CD1c-positive myeloid dendritic cell (primary cell): ENCODE results near the gene RAD1.

Experiments used
- DNase-seq: peaks from one replicate; pipeline ENCODE4 v3.0.0-alpha.2; 2016; ENCODE audit errors: extremely low spot score

The RAD1 gene

DNA sequence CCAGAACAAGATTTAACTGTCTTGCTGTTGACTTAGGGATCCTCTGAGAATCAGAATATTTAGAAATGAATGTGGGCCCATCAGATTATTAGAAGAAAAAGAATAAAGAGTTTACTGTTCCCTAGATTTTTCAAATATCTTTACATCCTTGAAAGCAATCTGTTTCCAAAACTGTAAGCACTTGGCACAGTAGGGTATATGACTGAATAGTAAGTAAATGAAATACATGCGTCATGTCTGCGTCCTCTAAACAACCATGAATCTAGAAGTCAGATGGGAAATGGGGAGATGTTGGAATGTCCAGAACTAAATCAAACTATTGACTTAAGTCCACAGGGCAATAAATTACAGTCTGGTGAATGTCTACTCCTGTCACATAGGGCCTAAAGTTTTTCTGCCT lies 50.2 kb downstream of the RAD1 start:
- no peak for DNase-seq

DNA sequence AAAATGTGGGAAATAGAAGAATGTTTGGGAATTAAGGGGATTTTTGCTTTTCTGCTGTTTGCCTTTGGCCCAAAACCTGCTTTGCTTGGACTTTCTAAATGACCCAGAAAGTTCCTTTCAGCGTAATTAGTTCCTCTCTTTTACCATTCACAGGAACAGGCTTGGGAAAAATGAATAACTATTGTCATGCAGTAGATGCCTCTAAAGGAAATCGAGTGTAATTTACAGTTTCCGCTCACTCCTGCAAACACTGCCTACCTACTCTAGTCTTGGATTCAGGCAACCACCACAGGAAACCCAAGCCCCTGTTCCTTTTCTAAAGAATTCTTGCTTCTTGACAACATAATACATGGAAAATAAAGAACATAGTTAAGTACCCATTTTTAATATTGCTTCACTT lies 51.4 kb downstream of the RAD1 start:
- no peak for DNase-seq

DNA sequence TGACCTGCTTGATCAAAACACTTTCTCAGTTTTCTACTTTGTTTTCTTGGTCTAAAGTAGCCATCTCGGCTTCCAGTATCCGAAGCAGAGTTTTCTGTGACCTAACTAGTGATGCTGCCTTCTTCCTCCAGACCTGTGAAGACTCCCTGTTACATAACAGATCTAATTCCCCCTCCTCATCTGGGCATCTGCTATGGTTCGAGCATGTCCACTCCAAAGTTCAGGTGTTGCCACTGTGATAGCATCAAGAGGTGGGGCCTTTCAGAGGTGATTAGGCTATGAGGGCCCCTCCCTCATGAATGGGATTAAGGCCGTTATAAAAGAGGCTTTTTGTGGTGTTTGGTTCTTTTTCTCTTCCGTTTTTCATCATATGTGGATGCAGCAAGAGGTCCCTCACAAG lies 56.1 kb downstream of the RAD1 start:
- no peak for DNase-seq

DNA sequence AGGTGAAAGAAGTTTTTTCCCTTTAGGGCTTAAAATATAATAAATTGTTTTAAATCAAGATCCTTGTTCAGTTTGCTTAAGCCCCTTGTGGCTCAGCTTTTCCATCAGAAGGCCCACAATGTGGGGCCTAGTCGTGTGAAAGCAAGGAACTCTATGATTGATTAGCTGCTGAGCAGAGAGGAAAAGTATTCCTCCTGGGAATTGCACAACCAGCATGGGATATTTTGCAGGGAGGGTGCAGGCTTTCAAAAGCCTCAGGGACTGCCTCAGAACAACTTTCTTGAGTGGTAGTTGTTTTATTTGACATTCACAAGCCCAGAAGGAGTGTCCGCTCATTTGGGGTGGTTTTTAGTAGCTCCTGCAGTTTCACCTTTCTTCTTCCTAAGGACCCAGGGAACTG lies 56.5 kb downstream of the RAD1 start:
- DNase-seq, result no peak

DNA sequence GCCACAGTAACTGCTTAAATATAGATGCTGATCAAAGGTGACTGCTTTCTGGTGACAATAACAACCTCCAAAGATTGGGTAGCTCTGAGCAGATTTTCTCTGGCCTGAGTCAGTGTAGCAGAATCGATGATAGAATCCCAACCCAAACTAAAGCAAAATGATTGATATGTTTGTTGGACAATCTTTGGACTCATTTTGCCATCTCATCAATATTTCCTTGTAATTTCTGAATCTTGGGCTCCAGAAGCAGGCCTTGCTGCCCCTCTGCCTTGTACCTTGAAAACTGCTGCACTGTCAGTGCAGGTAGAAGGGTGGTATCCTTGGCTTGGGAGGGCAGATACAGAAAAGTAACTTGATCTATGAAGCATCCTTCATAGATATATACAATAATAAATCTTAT lies 57.4 kb downstream of the RAD1 start:
- DNase-seq, result no peak

DNA sequence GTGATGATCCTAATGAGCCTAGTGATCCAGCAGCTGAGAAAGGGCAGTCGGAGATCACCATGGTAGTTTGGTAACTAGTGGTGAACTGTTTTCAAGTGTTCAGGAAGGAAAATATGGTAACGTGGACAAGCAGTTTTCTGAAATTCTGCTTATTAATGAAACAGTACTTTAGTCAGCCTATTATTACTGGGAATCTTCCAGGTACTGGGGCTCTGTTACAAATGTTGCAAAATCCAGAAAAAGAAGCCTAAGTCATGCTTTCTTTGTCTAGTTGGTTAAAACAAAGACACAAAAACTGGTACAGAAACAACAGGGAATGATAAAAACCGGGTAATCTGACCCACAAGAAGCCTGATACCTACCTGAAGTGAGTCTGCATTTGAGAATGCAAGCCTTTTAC lies 58.1 kb downstream of the RAD1 start:
- no peak for DNase-seq
